HepG2 (cell line): ENCODE measurements around the gene ATP9A. TPM values are rescaled to one million over a fixed set of nuclear protein-coding genes. Genes with fewer than 3 reads are reported as not detected.
"Not testable (repeated sequence)": the region's sequence is repeated elsewhere in the genome, so short reads cannot be mapped to it uniquely, and the experiment has no call there.

ENCODE experiments used
- ATAC-seq: fragments of 200-7000 bp; cut with Tn5 transposase; 3 replicates; pipeline ENCODE4 v1.9.1; 2020; ENCODE audit warnings: mild to moderate bottlenecking, moderate library complexity
- BruUV-seq: library from RNA; stranded (reverse); fragments of 400-500 nt; replicated peaks from 2 replicates; lab custom pipeline; 2021; lab: Mats Ljungman, UMichigan
- CTCF ChIA-PET: fragments of 300-600 bp; formaldehyde crosslinking; extraction: SDS; loops from one replicate; lab custom pipeline; 2021; ENCODE audit warnings: low total read pairs, inconsistent platforms, low intra/inter-chr PET ratio; lab: Yijun Ruan, JAX
- POLR2A ChIA-PET: fragments of 350-600 bp; sonication (Branson Sonifier 250); formaldehyde crosslinking; loops from one replicate; lab custom pipeline; 2020; ENCODE audit warnings: antibody characterized with exemption, inconsistent platforms; lab: Yijun Ruan, JAX
- DNase-seq: peaks from one replicate; pipeline ENCODE4 v3.0.0-alpha.2; 2015; ENCODE audit warnings: low spot score
- FAIRE-seq: peaks from 3 replicates; lab custom pipeline; 2011; peaks lifted over from hg19 to GRCh38; lab: Jason Lieb, UNC
- H2AFZ ChIP-seq: one replicate; pipeline ENCODE4 v1.6.1; 2011; ENCODE audit warnings: low read length, inconsistent platforms
- H3K27ac ChIP-seq: fragments of 300-600 bp; 3 replicates; pipeline ENCODE4 v1.8.0; 2011; ENCODE audit warnings: mixed run types, mild to moderate bottlenecking, mixed read lengths, low read length, inconsistent platforms; ENCODE audit not compliant: insufficient read depth; ENCODE audit errors: extremely low read length
- H3K27me3 ChIP-seq, 2 experiments: fragments of 200-600 bp in 1 of 2; 2 replicates in 1 of 2; 3 replicates in 1 of 2; pipeline versions ENCODE4 v1.6.0 to v1.8.0; 2011; ENCODE audit warnings: low read length in 2 of 2, mild to moderate bottlenecking in 2 of 2, moderate library complexity in 2 of 2, inconsistent platforms in 1 of 2; ENCODE audit not compliant: insufficient read depth in 2 of 2, control insufficient read depth in 1 of 2
- H3K36me3 ChIP-seq, 2 experiments: fragments of 200-600 bp in 1 of 2; replicated peaks in 1 of 2; 2 replicates in 1 of 2; 3 replicates in 1 of 2; pipeline versions ENCODE4 v1.5.1 to v1.8.0; 2011; ENCODE audit warnings: low read length in 2 of 2, inconsistent platforms in 1 of 2; ENCODE audit not compliant: insufficient read depth in 2 of 2, control insufficient read depth in 1 of 2
- H3K4me1 ChIP-seq: 2 replicates; pipeline ENCODE4 v1.5.1; 2012; ENCODE audit warnings: low read length, inconsistent platforms; ENCODE audit not compliant: insufficient read depth
- H3K4me2 ChIP-seq: 2 replicates; pipeline ENCODE4 v1.6.0; 2011; ENCODE audit warnings: low read depth, low read length, inconsistent platforms
- H3K4me3 ChIP-seq, 3 experiments: fragments of 200-600 bp in 1 of 3; sonication (generic), shearing (Covaris generic) in 1 of 3; replicated peaks in 1 of 3; 2 replicates each; pipeline ENCODE4 v1.5.1; 2011 to 2016; ENCODE audit warnings: low read length in 3 of 3, inconsistent platforms in 2 of 3, low read depth in 2 of 3, mild to moderate bottlenecking in 2 of 3, control low read depth in 1 of 3, mixed read lengths in 1 of 3; ENCODE audit not compliant: insufficient read depth in 1 of 3
- H3K79me2 ChIP-seq: one replicate; pipeline ENCODE4 v1.6.1; 2011; ENCODE audit warnings: low read length, inconsistent platforms; ENCODE audit not compliant: insufficient read depth
- H3K9ac ChIP-seq: 2 replicates; pipeline ENCODE4 v1.6.0; 2011; ENCODE audit warnings: mild to moderate bottlenecking, low read depth, low read length, inconsistent platforms; ENCODE audit not compliant: insufficient read depth
- H3K9me3 ChIP-seq: 2 replicates; pipeline ENCODE4 v1.5.1; 2012; ENCODE audit warnings: mild to moderate bottlenecking, low read length
- H4K20me1 ChIP-seq: 2 replicates; pipeline ENCODE4 v1.6.0; 2011; ENCODE audit warnings: inconsistent platforms, mild to moderate bottlenecking, low read length, moderate library complexity; ENCODE audit not compliant: insufficient read depth
- FOXP1 ChIP-seq, 2 experiments: fragments of 450-650 bp in 1 of 2; IDR thresholded peaks; 2 replicates each; pipeline ENCODE4 v1.6.1; 2017 to 2018; ENCODE audit warnings: antibody characterized with exemption in 1 of 2
- HIVEP1 ChIP-seq: sonication (generic); formaldehyde crosslinking; IDR thresholded peaks from 2 replicates; pipeline ENCODE4 v1.4.0; 2020; ENCODE audit warnings: mild to moderate bottlenecking, missing genetic modification reagents
- NR1H2 ChIP-seq: sonication (generic); formaldehyde crosslinking; IDR thresholded peaks from 2 replicates; pipeline ENCODE4 v1.8.1; 2022; ENCODE audit warnings: low read depth, missing genetic modification reagents, borderline replicate concordance
- ZC3H4 ChIP-seq: sonication (generic); formaldehyde crosslinking; IDR thresholded peaks from 2 replicates; pipeline ENCODE4 v1.4.0; 2020; ENCODE audit warnings: missing genetic modification reagents, borderline replicate concordance
- ZNF280D ChIP-seq: sonication (generic); formaldehyde crosslinking; IDR thresholded peaks from 2 replicates; pipeline ENCODE4 v1.5.1; 2020; ENCODE audit warnings: mild to moderate bottlenecking, missing genetic modification reagents
- ZNF501 ChIP-seq: sonication (generic); formaldehyde crosslinking; IDR thresholded peaks from 2 replicates; pipeline ENCODE4 v1.5.1; 2020; ENCODE audit warnings: mild to moderate bottlenecking, moderate library complexity, missing genetic modification reagents
- ZNF543 ChIP-seq: sonication (generic); formaldehyde crosslinking; IDR thresholded peaks from 2 replicates; pipeline ENCODE4 v1.4.0; 2020; ENCODE audit warnings: mild to moderate bottlenecking, missing genetic modification reagents
- WGBS: methylation state at CpG from one replicate; pipeline ENCODE4 v1.1.6; 2017; ENCODE audit warnings: low lambda C conversion rate; 5-methylcytosine and 5-hydroxymethylcytosine counted together
- in situ Hi-C: cut with HindIII; loops from 2 replicates; pipeline ENCODE4 v1.10.0; 2017; ENCODE audit warnings: low pct_unique_long_range_greater_than_20kb; ENCODE audit not compliant: extremely low pct_ligation_motif_present
- intact Hi-C: fragments of 100-400 bp; cut with micrococcal nuclease; formaldehyde crosslinking; loops from one replicate; pipeline ENCODE4 v1.10.0; 2022; ENCODE audit not compliant: unreplicated experiment
- polyA plus RNA-seq, 8 experiments: library from polyadenylated mRNA; depleted of rRNA in 3 of 8; stranded (reverse) in 7 of 8; unstranded in 1 of 8; fragments of >200 nt; fragmentation: Illumina TruSeq in 4 of 8; extraction: Trizol in 4 of 8; gene quantifications; 2 replicates each; pipeline versions ENCODE4 v1.2.1 to v1.2.3, GENCODE V29; 2011 to 2016; ENCODE audit warnings: low read depth in 4 of 8, missing spikeins in 1 of 8, mixed read lengths in 1 of 8; ENCODE audit not compliant: insufficient read depth in 1 of 8
- total RNA-seq, 5 experiments: library from RNA; depleted of rRNA; stranded (reverse); fragments of >200 nt; fragmentation: Illumina TruSeq; extraction: Trizol; gene quantifications; 2 replicates each; pipeline ENCODE4 v1.2.3, GENCODE V29; 2016; ENCODE audit warnings: low read depth in 1 of 5

ATP9A gene
- total and polyA plus RNA-seq, 2 of the 13 experiments (the other 11 are each of a cell fraction or from before 2014, with no cell fraction given): 11.8 to 18.5 TPM

- peak; percentile 86 for TF ChIP-seq FOXP1 (IDR thresholded peaks at IDR 0.05)
- H3K9me3 ChIP-seq; H3K36me3 ChIP-seq; H4K20me1 ChIP-seq; H3K27ac ChIP-seq; ATAC-seq; H3K4me3 ChIP-seq; H2AFZ ChIP-seq; POLR2A ChIA-PET; H3K9ac ChIP-seq; FAIRE-seq; H3K4me2 ChIP-seq; DNase-seq; intact Hi-C loops; CTCF ChIA-PET; BruUV-seq; H3K27me3 ChIP-seq; TF ChIP-seq FOXP1 (CRISPR knock-in tag; IDR thresholded peaks at IDR 0.05): not testable (repeated sequence)
- TF ChIP-seq ZNF280D: 0 out of 2 replicates have a peak, but pooled peaks have one; percentile 28
- TF ChIP-seq ZNF543 (CRISPR knock-in tag): 0 out of 2 replicates have a peak, but pooled peaks have one; percentile 3
- 97% methylated on average over 8 of the region's 8 CpGs for WGBS
- H3K79me2 ChIP-seq: peaks cover 20% of the 10 kb centered on the region
- H3K4me1 ChIP-seq: peaks cover 62% of the 10 kb centered on the region
- in situ Hi-C loops: loop anchor here (10.0 kb wide), 1 partner anchor 48 kb away; no protein-coding TSS in a partner anchor
Observed at GRCh38 chr20:51753220-51753619, 15.0 kb downstream of the ATP9A start.

- Histone ChIP-seq H2AFZ (no peak overlapping the region), H3K4me2 (peak overlapping the region; percentile 51), H3K79me2 (peaks cover 20% of the 10 kb centered on the region), H3K9ac (peak overlapping the region; percentile 55), H3K27me3 (no peaks in the 10 kb centered on the region), H3K36me3 (0 out of 5 replicates have a peak, but pooled peaks cover 0 to 2% of the 10 kb centered on the region in 2 experiments), H3K27ac (peak overlapping the region; percentile 54), H3K4me1 (peaks cover 62% of the 10 kb centered on the region), H3K9me3 (no peaks in the 10 kb centered on the region), H3K4me3 (no peak overlapping the region), H4K20me1 (no peaks in the 10 kb centered on the region)
- peak; percentile 71 for DNase-seq
- intact Hi-C loops: no loop called here
- POLR2A ChIA-PET: no interaction called here
- FAIRE-seq: peak; percentile 58
- BruUV-seq: no TSS peak
- in situ Hi-C loops: loop anchor here (10.0 kb wide), 1 partner anchor 48 kb away; no protein-coding TSS in a partner anchor
- CTCF ChIA-PET: no interaction called here
- 38% methylated on average over 9 of the region's 9 CpGs for WGBS
- peak; percentile 64 for ATAC-seq
- TF ChIP-seq NR1H2 (CRISPR knock-in tag) (no peak), HIVEP1 (no peak), ZNF501 (CRISPR knock-in tag) (peak; percentile 67; the same call in 1 of the 2 replicates), ZC3H4 (CRISPR knock-in tag) (no peak), ZNF280D (no peak)
Observed at GRCh38 chr20:51752343-51752951, 15.7 kb downstream of the ATP9A start.
